ENCODE results near the gene TSPO2.

The TSPO2 gene

DNA sequence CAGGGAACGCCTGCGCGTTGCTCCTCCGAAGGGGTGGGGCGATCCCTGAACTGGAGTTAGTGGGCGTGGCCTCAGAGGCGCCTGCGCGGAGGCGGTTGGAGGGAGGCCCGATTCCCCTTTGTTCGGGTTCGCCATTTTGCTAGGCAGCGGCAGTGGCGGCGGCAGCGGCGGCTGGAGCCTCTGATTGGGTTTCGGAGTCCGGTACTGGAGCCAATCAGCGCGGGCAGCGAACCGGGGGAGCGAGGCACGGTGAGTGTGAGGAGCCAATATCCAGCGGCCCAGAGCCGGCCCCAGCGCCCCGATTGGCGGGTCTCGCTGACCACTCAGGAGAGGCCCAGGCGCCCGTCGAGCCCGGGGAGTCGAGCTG is 30.6 kb downstream of the TSPO2 start, which contains the start of gene NFYA:
TSS of gene NFYA (plus strand) at position 139 of the 367 bp plus-strand sequence. CDS start 6,116 bp downstream, outside the sequence.
- peak; percentile 100 for FAIRE-seq
- peak; percentile 41; the same call in 1 of the 2 replicates for TF ChIP-seq POLR2AphosphoS5 (IDR thresholded peaks at IDR 0.05; ENCODE audit: low read depth, low read length)
- no peak for TF ChIP-seq POLR2A (IDR thresholded peaks at IDR 0.05; ENCODE audit: low read depth, low read length)
- peak; percentile 69; the same call in 1 of the 2 replicates for TF ChIP-seq TAF1 (IDR thresholded peaks at IDR 0.05; ENCODE audit: borderline replicate concordance, low read depth, low read length)
- DNase-seq (ENCODE audit: insufficient read length) = peak; percentile 84

DNA sequence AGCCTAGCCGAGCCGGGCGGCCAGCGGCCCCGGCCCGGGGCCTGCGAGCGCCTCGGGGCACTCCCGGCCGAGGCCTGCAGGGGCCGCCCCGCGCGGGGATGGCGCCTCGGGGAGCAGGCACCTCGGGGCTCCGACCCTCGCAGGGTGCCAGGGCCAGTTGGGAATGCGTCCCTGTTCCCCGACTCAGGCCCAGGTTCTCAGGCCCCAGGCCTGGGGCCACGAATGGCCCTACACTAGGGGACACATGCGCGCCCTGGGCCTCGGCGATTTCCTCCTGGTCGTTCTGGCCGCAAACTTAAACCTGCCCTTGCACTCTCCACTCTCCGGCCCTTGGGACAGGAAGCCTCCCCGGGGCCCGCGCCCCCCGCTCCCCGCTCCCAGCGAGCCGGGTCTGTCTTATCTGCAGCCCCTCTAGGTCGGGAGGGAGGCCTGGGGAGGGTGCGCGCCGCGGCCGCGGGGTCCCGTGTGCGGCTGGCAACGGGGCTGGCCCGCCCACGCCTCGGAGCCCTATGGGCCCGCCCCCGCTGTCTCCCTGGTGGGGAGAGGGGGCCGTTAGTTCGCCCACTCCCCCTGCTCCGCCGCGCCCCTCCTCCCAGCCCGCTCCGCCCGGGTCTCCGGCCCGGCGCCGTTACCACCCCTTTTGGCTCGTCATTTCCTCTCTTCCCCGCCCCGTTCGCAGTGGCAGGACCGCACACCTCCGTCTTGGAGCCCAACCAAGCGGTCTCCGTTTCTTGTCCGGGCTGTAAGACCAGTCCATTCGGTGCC is 31.1 kb downstream of the TSPO2 start:
- FAIRE-seq (no peak), DNase-seq (ENCODE audit: insufficient read length) (peak; percentile 48)
- peak; percentile 65; the same call in 1 of the 2 replicates for TF ChIP-seq TAF1 (IDR thresholded peaks at IDR 0.05; ENCODE audit: borderline replicate concordance, low read depth, low read length)
- TF ChIP-seq POLR2AphosphoS5 (IDR thresholded peaks at IDR 0.05; ENCODE audit: low read depth, low read length) = peak; percentile 78
- TF ChIP-seq POLR2A (IDR thresholded peaks at IDR 0.05; ENCODE audit: low read depth, low read length) = peak; percentile 74

DNA sequence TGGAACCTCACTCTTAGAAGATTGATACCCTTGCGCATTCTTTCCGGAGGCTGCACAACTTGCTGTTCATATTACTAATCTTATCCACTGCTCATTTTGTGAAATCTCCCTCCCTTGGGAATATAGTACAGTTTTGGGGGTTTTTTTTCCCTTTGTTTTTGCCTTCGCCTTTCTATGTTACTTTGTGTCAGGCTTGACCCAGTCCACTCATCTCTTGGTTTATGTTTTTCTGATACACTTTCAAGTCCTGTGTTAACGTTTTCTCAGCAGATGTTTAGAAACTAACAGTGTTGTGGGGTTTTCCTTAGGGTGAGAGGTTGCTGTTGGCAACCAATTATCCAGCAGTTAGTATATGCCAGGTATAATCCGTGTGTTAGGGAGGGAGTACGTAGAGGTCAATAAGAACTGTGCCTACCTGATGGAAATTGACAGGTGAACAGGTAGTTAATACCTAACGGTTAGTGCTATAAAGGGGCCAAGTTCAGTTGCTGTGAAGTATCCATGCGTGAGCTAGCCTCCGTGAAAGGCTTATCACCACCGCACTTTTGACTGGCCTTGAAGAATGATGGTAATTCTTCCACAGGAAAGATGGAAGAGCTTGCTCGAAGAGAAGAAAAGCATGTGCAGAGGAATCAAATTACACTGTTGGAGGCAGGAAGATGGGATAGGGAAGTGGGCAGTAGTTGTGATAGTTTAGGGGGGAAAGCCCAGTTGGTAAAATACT is 31.9 kb downstream of the TSPO2 start:
- DNase-seq (ENCODE audit: insufficient read length) (no peak), FAIRE-seq (peak; percentile 56)
- no peak for TF ChIP-seq POLR2A (IDR thresholded peaks at IDR 0.05; ENCODE audit: low read depth, low read length)
- TF ChIP-seq TAF1 (IDR thresholded peaks at IDR 0.05; ENCODE audit: borderline replicate concordance, low read depth, low read length) = no peak
- TF ChIP-seq POLR2AphosphoS5 (IDR thresholded peaks at IDR 0.05; ENCODE audit: low read depth, low read length) = no peak

- DNase-seq (ENCODE audit: insufficient read length) = no peak
- peak; percentile 64 for FAIRE-seq
- TF ChIP-seq POLR2A (IDR thresholded peaks at IDR 0.05; ENCODE audit: low read depth, low read length) (no peak), POLR2AphosphoS5 (IDR thresholded peaks at IDR 0.05; ENCODE audit: low read depth, low read length) (no peak), TAF1 (IDR thresholded peaks at IDR 0.05; ENCODE audit: borderline replicate concordance, low read depth, low read length) (no peak)
Observed at GRCh38 chr6:41074692-41075436, 32.6 kb downstream of the TSPO2 start.

GRCh38 chr6:41075651-41076626 is 33.7 kb downstream of the TSPO2 start:
- DNase-seq (ENCODE audit: insufficient read length) (no peak), FAIRE-seq (no peak)
- TF ChIP-seq POLR2AphosphoS5 (IDR thresholded peaks at IDR 0.05; ENCODE audit: low read depth, low read length) (no peak), TAF1 (IDR thresholded peaks at IDR 0.05; ENCODE audit: borderline replicate concordance, low read depth, low read length) (no peak), POLR2A (IDR thresholded peaks at IDR 0.05; ENCODE audit: low read depth, low read length) (no peak)

DNA sequence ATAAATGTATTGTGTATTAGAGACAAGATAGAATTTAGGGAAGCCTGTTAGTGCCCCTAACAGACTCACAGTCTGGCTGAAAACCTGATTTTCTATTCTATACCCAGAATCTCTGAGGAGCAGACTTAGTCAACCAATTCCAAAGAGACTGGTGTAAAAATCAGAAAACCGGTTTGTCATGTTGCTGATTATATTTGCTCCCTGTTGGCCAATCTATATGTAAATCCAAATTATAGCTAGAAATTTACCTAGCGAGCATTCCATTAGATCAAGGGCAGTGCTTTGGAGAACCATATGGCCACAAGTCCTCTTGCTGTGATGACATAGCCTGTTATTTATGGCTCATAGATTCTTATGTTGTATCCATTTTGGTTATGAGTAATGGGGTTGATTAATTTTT is 35.3 kb downstream of the TSPO2 start:
- TF ChIP-seq TAF1 (IDR thresholded peaks at IDR 0.05; ENCODE audit: borderline replicate concordance, low read depth, low read length) (no peak), POLR2A (IDR thresholded peaks at IDR 0.05; ENCODE audit: low read depth, low read length) (no peak), POLR2AphosphoS5 (IDR thresholded peaks at IDR 0.05; ENCODE audit: low read depth, low read length) (no peak)
- FAIRE-seq (no peak), DNase-seq (ENCODE audit: insufficient read length) (no peak)

GRCh38 chr6:41078101-41078500 is 35.8 kb downstream of the TSPO2 start:
- no peak for TF ChIP-seq POLR2AphosphoS5 (IDR thresholded peaks at IDR 0.05; ENCODE audit: low read depth, low read length)
- no peak for TF ChIP-seq TAF1 (IDR thresholded peaks at IDR 0.05; ENCODE audit: borderline replicate concordance, low read depth, low read length)
- no peak for TF ChIP-seq POLR2A (IDR thresholded peaks at IDR 0.05; ENCODE audit: low read depth, low read length)
- FAIRE-seq = no peak

DNA sequence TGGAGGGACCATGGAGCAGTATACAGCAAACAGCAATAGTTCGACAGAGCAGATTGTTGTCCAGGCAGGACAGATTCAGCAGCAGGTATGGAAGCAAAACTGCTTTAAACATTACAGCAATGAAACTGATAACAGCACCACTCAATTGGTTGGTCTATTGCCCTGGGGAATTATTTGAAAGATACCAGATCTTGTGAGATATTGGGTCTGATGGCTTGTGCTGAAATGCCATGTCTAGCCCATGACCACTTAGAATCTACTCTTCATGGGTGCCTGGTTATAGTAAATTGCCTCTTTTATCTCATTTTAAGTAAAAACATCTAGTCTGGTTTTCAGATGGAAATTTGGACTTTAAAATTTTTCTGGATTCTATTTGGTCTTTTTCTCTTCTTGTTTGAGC is 36.8 kb downstream of the TSPO2 start:
- peak; percentile 40 for FAIRE-seq
- TF ChIP-seq POLR2A (IDR thresholded peaks at IDR 0.05; ENCODE audit: low read depth, low read length) (no peak), POLR2AphosphoS5 (IDR thresholded peaks at IDR 0.05; ENCODE audit: low read depth, low read length) (no peak), TAF1 (IDR thresholded peaks at IDR 0.05; ENCODE audit: borderline replicate concordance, low read depth, low read length) (no peak)
- DNase-seq (ENCODE audit: insufficient read length) = no peak

More at GRCh38 chr6:41078101-41078500, 35.8 kb downstream of the TSPO2 start:
- DNase-seq (ENCODE audit: insufficient read length) = no peak

- TF ChIP-seq TAF1 (IDR thresholded peaks at IDR 0.05; ENCODE audit: borderline replicate concordance, low read depth, low read length) (no peak), POLR2AphosphoS5 (IDR thresholded peaks at IDR 0.05; ENCODE audit: low read depth, low read length) (no peak), POLR2A (IDR thresholded peaks at IDR 0.05; ENCODE audit: low read depth, low read length) (no peak)
Observed at GRCh38 chr6:41080621-41081020, 38.4 kb downstream of the TSPO2 start.

GRCh38 chr6:41083072-41083471 is 40.8 kb downstream of the TSPO2 start:
- DNase-seq (ENCODE audit: insufficient read length) (no peak), FAIRE-seq (no peak)
- no peak for TF ChIP-seq POLR2AphosphoS5 (IDR thresholded peaks at IDR 0.05; ENCODE audit: low read depth, low read length)
- TF ChIP-seq POLR2A (IDR thresholded peaks at IDR 0.05; ENCODE audit: low read depth, low read length) = no peak
- no peak for TF ChIP-seq TAF1 (IDR thresholded peaks at IDR 0.05; ENCODE audit: borderline replicate concordance, low read depth, low read length)

More at GRCh38 chr6:41080621-41081020, 38.4 kb downstream of the TSPO2 start:
- no peak for FAIRE-seq
- DNase-seq (ENCODE audit: insufficient read length) = no peak
